Spinal cord (tissue), 10 donors: ENCODE results near the gene USF2. TPM values are rescaled to one million over a fixed set of nuclear protein-coding genes. Genes with fewer than 3 reads are reported as not detected.
A peak's percentile ranks its signal among the peaks of the same experiment; 100 is the strongest.

Source experiments
- DNase-seq, 6 donors: peaks; one replicate each; pipeline versions ENCODE4 v3.0.0 to v3.0.0-alpha.2; 2013 to 2015; ENCODE audit warnings: low spot score in 6 of 6, low read depth in 4 of 6
- H3K27ac ChIP-seq: one replicate; pipeline ENCODE4 v1.5.1; 2013; ENCODE audit warnings: low read depth, low read length, control low read depth
- H3K27me3 ChIP-seq: one replicate; pipeline ENCODE4 v1.6.1; 2013; ENCODE audit warnings: low read length; ENCODE audit not compliant: control insufficient read depth, insufficient read depth
- H3K36me3 ChIP-seq: one replicate; pipeline ENCODE4 v1.6.1; 2013; ENCODE audit warnings: low read length; ENCODE audit not compliant: control insufficient read depth, insufficient read depth
- H3K4me1 ChIP-seq: one replicate; pipeline ENCODE4 v1.6.1; 2013; ENCODE audit warnings: low read length; ENCODE audit not compliant: control insufficient read depth, insufficient read depth
- H3K4me3 ChIP-seq: one replicate; pipeline ENCODE4 v1.5.1; 2013; ENCODE audit warnings: low read depth, low read length, control low read depth
- H3K9me3 ChIP-seq: one replicate; pipeline ENCODE4 v1.6.1; 2013; ENCODE audit warnings: low read length; ENCODE audit not compliant: control insufficient read depth, insufficient read depth
- WGBS: methylation state at CpG from one replicate; pipeline ENCODE4 v1.1.5; 2013; ENCODE audit warnings: missing lambda C conversion rate; ENCODE audit not compliant: insufficient coverage; 5-methylcytosine and 5-hydroxymethylcytosine counted together
- polyA plus RNA-seq, 2 donors: library from polyadenylated mRNA; unstranded; fragments of 120-200 nt; gene quantifications; one replicate each; pipeline ENCODE4 v1.2.1, GENCODE V29; 2013; ENCODE audit not compliant: insufficient read length in 2 of 2
- total RNA-seq, 2 donors: library from RNA; depleted of rRNA in 1 of 2; stranded (reverse); fragments of 120-200 nt in 1 of 2; fragments of >200 nt in 1 of 2; gene quantifications; one replicate each; pipeline versions ENCODE4 v1.2.3 to v1.2.4, GENCODE V29; 2013 to 2014
- donor health status: healthy.

The USF2 gene
- total and polyA plus RNA-seq, 4 donors, result 37.2 to 258 (median 162) TPM

GRCh38 chr19:35272122-35272719, 3.5 kb downstream of the USF2 start:
- peaks cover 22% of the 10 kb centered on the region for H3K4me1 ChIP-seq
- H3K4me3 ChIP-seq, result no peak overlapping the region
- 92% methylated on average over 16 of the region's 16 CpGs for WGBS
- DNase-seq, result no peak
- no peak overlapping the region for H3K27ac ChIP-seq
- no peaks in the 10 kb centered on the region for H3K9me3 ChIP-seq
- H3K27me3 ChIP-seq, result no peaks in the 10 kb centered on the region
- peaks cover 71% of the 10 kb centered on the region for H3K36me3 ChIP-seq

GRCh38 chr19:35272954-35273649, 4.3 kb downstream of the USF2 start:
- no peak overlapping the region for H3K4me3 ChIP-seq
- H3K27me3 ChIP-seq, result no peaks in the 10 kb centered on the region
- H3K36me3 ChIP-seq, result peaks cover 80% of the 10 kb centered on the region
- no peaks in the 10 kb centered on the region for H3K9me3 ChIP-seq
- peaks cover 19% of the 10 kb centered on the region for H3K4me1 ChIP-seq
- no peak for DNase-seq
- WGBS, result 94% methylated on average over 7 of the region's 10 CpGs
- H3K27ac ChIP-seq, result no peak overlapping the region

- Histone ChIP-seq H3K27me3 (no peaks in the 10 kb centered on the region), H3K4me3 (no peak overlapping the region), H3K4me1 (peaks cover 19% of the 10 kb centered on the region), H3K9me3 (no peaks in the 10 kb centered on the region), H3K27ac (no peak overlapping the region), H3K36me3 (peaks cover 86% of the 10 kb centered on the region)
- 87% methylated on average over 13 of the region's 14 CpGs for WGBS
- no peak for DNase-seq
These were observed 5.0 kb downstream of the USF2 start for GRCh38 chr19:35273686-35274259.

GRCh38 chr19:35274323-35274722, 5.6 kb downstream of the USF2 start:
- WGBS, result 89% methylated on average over 3 of the region's 5 CpGs
- H3K27me3 ChIP-seq, result no peaks in the 10 kb centered on the region
- no peak overlapping the region for H3K27ac ChIP-seq

DNA sequence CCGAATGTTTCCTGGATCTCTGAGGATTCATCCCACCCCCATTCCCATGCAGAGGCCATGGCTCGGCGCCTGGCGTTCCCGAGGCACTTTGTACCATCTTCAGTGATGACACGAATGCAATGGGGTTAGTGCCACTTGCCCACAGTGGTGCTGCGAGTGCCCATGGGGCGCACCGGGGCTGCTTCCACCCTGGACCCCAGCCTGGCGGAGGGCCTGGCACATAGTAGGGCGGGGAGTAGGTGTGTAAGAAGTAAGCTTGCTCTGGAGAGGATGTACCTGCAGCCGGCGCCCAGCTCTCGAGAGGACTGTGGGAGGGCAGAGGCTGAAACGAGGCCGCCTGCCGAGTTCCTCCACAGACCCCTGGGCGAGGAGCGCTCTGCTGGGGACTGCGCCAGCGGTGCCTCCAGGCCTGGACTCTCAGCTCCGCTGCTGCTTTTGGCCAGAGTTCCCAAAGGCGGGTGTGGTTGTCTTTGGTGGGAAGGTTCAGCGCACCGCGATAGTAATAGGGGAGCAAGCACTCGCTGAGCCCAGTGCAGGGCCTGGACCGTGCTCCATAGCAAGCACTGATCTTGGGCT, 8.0 kb downstream of the USF2 start:
- H3K4me1 ChIP-seq, result peaks cover 13% of the 10 kb centered on the region
- H3K36me3 ChIP-seq, result peaks cover 84% of the 10 kb centered on the region
- no peak overlapping the region for H3K27ac ChIP-seq
- WGBS, result 92% methylated on average over 23 of the region's 28 CpGs
- no peak for DNase-seq
- no peaks in the 10 kb centered on the region for H3K27me3 ChIP-seq
- no peak overlapping the region for H3K4me3 ChIP-seq
- no peaks in the 10 kb centered on the region for H3K9me3 ChIP-seq

More at GRCh38 chr19:35274323-35274722, 5.6 kb downstream of the USF2 start:
- peaks cover 92% of the 10 kb centered on the region for H3K36me3 ChIP-seq
- no peak for DNase-seq
- H3K9me3 ChIP-seq, result no peaks in the 10 kb centered on the region
- no peak overlapping the region for H3K4me3 ChIP-seq
- H3K4me1 ChIP-seq, result peaks cover 21% of the 10 kb centered on the region

DNA sequence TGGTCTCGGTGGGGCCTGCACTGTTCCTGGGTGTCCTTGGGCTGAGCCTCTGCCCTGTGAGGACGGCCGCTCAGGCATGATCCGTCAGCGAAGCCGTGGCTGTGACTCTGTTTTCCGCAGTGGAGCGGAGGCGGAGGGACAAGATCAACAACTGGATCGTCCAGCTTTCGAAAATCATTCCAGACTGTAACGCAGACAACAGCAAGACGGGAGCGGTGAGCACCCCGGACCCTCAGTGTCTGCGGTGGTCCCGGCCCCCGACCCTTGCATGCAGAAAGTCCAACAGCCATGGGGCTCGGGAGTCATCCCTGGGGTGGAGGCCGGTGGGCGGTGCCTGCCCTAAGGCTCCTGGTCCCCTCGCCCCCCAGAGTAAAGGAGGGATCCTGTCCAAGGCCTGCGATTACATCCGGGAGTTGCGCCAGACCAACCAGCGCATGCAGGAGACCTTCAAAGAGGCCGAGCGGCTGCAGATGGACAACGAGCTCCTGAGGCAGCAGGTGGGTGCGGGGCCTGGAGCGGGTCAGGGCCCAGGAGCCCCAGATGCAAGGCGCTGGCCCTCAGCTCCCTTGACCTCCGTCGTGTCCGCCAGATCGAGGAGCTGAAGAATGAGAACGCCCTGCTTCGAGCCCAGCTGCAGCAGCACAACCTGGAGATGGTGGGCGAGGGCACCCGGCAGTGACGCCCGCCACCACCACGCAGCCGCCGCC, 10.0 kb downstream of the USF2 start:
- H3K27ac ChIP-seq, result no peak overlapping the region
- 91% methylated on average over 41 of the region's 45 CpGs for WGBS

DNA sequence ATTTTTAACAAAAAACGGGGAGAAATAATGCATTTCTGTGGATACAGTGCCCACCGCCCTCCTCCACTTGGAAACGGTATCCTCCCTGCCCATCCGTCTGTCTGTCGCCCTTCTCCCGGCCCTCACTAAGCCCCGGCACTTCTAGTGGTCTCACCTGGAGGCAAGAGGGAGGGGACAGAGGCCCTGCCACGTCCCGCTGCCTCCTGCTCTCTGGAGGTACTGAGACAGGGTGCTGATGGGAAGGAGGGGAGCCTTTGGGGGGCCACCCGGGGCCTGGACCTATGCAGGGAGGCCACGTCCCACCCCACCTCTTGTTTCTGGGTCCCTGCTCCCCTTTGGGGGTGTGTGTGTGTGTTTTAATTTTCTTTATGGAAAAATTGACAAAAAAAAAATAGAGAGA, 10.6 kb downstream of the USF2 start:
- H3K36me3 ChIP-seq, result peaks cover 58% of the 10 kb centered on the region
- H3K4me3 ChIP-seq, result no peak overlapping the region
- WGBS, result 86% methylated on average over 2 of the region's 11 CpGs
- DNase-seq, result no peak
- no peaks in the 10 kb centered on the region for H3K9me3 ChIP-seq
- H3K27ac ChIP-seq, result no peak overlapping the region
- H3K27me3 ChIP-seq, result no peaks in the 10 kb centered on the region
- H3K4me1 ChIP-seq, result peaks cover 13% of the 10 kb centered on the region

More for the DNA sequence above, 10.0 kb downstream of the USF2 start:
- Histone ChIP-seq H3K4me3 (no peak overlapping the region), H3K27me3 (no peaks in the 10 kb centered on the region), H3K9me3 (no peaks in the 10 kb centered on the region), H3K4me1 (peaks cover 13% of the 10 kb centered on the region), H3K36me3 (peaks cover 64% of the 10 kb centered on the region)
- no peak for DNase-seq

GRCh38 chr19:35279985-35280821, 11.4 kb downstream of the USF2 start:
- no peak overlapping the region for H3K4me3 ChIP-seq
- peaks cover 15% of the 10 kb centered on the region for H3K4me1 ChIP-seq
- 64% methylated on average over 10 of the region's 12 CpGs for WGBS
- H3K36me3 ChIP-seq, result peaks cover 51% of the 10 kb centered on the region
- peak in 1 of 6 donors; percentile 20 for DNase-seq
- H3K27me3 ChIP-seq, result no peaks in the 10 kb centered on the region
- no peaks in the 10 kb centered on the region for H3K9me3 ChIP-seq
- no peak overlapping the region for H3K27ac ChIP-seq

DNA sequence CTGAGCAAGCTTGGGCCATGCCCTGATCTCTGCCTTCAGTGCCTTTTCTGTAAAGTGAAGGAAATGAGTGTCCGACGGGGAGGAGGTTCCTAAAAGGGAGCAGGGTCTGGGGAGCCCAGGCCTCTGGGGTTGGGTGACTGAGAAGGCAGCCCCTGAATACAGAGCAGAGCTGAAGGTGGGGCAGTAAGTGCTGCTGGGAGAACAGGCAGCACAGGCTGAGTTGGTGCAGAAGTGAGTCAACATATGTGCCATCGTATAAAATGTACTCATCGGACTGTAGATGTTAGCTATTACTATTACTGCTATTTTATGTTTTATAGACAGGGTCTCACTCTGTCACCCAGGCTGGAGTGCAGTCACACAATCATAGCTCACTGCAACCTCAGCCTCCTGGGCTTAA, 12.5 kb downstream of the USF2 start:
- DNase-seq, result no peak
- Histone ChIP-seq H3K27me3 (no peaks in the 10 kb centered on the region), H3K4me1 (peaks cover 15% of the 10 kb centered on the region), H3K36me3 (peaks cover 43% of the 10 kb centered on the region), H3K9me3 (no peaks in the 10 kb centered on the region), H3K27ac (no peak overlapping the region), H3K4me3 (no peak overlapping the region)
- 43% methylated on average over 2 of the region's 4 CpGs for whole genome bisulfite sequencing
